HG03280 (cell line): ENCODE data around the gene CLIP1.

Source experiments
- ATAC-seq: cut with Tn5 transposase; IDR thresholded peaks from one replicate; pipeline ENCODE4 v1.9.1; 2021; ENCODE audit warnings: mild to moderate bottlenecking, moderate library complexity; ENCODE audit not compliant: unreplicated experiment

CLIP1 gene

DNA sequence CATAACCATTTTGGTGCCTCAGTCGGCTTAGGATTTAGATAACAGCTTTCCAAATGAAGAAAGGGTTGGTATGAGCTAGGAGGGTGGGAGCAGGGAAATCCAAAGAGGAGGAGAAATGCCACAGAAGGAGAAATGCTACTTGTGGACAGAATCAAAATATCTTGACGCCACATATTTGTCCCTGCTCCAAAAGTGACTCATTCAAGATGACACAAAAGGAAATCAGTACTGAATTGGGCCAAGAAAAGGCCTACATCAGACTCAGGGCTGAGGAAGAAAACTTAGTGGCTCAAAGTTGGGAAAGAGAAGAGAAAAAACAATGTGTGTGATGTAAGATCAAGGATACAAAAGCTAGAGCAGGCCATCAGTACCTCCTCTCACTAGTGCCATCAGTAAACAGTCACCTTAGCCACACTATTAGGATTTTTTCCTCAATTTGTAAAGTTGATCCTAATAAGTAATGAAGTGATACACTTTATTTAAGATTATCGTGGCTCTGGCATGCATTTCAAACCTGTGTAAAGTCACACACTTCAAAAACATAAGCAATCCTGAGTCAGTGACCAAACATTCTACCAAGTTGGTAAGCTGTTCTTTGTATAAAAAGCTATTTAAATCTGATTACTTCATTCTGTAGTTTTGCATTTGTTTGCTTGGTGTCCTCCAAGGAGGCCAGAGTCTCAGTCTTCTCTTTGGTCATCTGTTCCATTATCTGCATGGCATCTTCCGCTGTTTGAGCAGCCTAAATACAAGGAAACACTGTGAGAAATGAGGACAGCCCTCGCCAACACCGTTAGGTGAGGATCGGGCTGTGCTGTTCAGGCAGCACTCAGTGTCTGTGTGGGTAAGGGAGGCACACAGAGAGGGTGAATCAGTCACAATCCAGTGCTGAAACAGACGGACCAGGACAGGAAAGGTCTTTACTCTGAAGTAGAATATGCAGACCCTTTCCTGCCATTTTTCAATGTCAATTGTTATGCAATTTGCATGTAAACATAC is 103.6 kb downstream of the CLIP1 start:
- ATAC-seq, result no peak

DNA sequence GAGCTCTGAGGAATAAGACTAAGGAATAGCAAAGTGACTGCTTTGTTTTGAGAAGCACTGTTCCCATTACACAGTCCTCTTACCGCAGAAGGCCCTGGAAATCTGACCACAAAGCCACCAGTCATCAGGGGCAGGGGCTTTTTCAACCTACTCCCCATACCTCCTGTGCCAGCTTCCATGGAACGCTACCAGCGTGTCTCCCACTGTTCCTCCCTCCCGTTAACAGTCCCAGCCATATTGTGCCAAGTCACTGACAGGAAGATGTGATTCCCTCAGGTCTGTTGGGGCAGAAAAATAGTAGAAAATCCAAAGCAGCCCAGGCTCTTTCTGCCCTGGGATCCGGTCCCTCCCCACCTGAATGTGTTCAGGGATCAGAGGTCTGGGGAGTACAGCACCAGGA is 109.5 kb downstream of the CLIP1 start:
- ATAC-seq, result no peak

DNA sequence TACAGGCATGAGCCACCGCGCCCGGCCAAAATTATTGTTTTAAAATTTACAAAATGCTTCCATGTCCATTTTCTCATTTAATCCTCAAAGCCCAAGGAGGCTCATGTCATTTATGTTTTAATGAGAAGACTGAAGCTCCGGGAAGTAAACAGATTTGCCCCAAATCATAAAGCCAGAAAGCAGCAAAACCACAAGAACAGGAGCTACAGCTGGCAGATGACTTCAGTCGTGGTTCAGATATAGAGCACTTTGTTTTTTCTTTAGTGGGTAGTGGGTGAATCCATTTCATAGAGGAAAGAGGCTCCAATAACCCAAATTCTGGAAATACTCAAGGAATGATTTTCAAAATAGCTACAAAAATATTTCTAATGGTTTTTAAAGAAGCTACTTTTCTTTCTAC is 110.8 kb downstream of the CLIP1 start:
- ATAC-seq, result no peak

DNA sequence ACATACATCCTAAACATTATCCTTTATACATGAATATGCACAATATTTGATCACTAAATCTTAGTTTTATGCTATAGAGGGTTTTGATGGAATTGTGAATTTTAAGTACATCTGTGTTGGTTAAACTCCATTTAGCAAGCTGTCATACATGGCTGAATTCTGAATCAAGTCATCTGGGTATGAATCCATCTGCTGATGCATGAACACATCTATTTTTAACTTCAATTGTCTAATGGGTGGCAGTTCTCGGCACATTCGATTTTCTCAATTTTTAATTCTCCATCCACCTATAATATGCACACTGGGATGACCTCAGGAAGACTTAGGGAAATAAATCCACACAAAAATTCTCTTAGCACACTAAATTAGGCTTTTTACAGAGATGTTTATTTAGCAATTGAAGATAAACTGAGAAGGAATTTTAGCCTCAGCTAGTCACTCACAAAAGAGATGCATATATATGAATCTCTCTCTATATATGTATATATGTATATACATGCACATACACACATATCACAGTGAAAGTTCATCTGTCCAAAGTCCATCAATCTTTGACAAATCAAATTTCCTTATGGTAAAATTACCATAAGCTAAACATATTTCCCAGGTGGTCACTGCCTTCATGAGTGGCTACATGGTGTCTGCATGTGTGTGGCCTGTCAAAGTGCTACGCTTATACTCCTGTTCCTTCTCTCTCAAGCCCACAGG is 111.7 kb downstream of the CLIP1 start:
- no peak for ATAC-seq

DNA sequence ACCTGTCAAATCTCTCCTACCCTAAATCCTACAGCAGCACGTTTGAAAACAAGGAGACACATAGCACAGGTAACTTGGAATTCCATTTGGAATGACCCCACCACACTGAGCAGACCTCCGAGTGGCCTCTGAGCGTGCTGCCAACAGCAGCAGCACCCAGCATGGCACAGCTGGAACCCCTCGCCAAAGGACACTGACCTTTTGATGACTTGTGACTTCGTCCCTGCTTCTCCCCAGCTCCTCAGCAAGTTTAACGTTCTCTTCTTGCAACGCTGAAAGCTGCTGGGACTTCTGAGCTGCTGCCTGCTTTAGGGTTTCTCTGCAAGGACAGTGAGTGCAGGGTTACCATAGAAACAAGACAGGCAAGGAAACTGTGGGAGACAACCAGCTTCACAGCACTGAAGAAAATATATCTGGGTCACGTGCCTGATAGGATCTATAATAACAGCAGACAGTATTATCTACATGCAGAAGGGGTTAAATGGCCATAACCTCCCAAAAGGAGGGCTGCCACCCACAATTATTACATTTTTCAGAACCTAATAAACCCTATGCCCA is 112.8 kb downstream of the CLIP1 start:
- no peak for ATAC-seq

DNA sequence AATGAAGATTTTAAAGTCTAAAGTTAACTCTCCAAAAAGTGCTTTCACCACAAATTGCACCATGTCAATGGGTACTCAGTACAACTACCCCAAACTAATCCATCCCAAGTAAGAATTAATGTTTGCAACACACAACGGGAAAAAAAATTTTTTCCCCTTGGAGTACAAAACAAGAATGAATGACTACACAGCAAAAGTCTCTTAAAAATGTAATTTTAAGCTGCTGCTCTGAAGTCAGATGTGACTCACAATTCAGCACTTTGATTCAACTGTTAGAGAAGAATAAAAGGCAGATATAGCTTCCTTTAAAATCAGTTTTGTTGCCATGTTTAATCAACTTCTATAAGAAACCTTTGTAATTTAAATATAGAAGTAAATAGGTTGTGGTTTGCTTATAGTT is 113.7 kb downstream of the CLIP1 start:
- ATAC-seq, result no peak

DNA sequence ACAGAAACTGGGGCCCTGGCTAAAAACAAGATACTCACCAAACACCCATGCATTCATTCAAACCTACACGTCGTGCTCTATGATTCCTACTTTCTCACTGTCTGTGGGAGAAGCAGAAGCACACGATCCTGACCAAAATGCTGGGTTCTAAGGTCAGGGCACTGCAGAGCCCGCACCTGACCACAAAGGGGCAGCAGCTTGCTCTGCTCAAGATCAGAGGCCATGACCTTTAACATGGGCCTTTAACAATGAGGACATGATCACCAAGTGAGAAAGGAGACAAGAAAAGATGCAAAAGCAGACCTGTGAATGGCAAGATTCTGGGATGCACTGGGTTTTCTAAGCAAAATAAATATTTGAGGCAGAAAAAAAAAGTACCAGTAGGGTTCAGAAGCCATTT is 116.1 kb downstream of the CLIP1 start:
- ATAC-seq, result no peak

DNA sequence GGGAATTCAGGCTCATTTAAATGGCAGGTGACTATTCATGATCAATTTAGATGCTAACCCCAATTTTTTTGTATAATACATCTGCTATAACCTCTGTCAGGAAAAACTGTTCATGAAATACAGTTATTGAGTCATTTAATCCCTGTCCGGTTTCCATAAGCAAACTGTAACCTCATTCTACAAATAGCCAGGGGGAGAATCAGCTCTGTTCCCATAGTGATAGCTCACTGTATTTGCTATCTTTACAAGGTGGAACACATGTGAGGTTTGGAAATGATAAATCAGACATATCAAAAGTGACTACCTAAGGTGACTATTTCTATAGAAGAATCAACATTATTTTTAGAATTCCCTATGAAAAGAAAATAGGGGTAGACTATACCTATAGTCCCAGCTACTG is 117.5 kb downstream of the CLIP1 start:
- no peak for ATAC-seq

DNA sequence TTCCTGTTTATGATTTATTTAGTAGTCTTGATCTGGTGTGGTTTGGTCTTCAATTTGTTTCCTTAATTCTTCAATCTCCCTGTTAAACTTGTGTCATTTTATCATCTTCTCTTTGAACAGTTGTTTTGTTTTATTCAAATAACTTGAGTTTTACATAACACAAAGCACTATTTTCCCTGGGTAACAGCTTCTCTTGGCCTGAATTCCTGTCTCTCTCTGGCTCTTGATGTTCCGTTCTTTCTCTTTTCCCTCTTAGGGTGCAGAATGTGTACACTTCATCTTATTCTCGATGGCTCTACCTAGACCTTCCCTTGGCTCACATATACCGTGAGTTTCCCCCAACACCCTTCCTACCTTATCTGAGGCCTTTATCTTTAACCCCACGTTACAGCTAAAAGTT is 119.4 kb downstream of the CLIP1 start:
- no peak for ATAC-seq

DNA sequence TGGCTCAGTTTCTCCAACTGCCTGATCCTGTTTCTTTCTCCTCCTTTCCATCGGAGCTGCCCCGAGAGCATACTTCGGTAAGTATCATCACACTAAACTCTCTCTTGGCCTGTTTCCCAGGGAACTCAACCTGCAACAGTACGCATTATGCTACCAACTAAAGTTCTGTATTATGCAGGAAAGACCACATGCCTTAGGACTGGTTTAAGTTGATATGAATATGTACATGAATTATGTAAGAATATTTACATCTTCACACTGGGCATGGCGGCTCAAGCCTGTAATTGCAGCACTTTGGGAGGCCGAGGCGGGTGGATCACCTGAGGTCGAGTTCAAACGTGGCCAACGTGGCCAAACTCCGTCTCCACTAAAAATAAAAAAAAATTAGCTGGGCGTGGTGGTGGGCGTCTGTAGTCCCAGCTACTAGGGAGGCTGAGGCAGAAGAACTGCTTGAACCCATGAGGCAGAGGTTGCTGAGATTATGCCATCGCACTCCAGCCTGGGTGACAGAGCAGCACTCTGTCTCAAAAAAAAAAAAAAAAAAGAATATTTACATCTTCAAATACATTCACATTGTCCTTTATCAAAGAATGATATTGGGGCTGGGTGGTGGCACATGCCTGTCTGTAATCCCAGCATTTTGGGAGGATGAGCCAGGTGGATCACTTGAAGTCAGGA is 124.3 kb downstream of the CLIP1 start:
- no peak for ATAC-seq

DNA sequence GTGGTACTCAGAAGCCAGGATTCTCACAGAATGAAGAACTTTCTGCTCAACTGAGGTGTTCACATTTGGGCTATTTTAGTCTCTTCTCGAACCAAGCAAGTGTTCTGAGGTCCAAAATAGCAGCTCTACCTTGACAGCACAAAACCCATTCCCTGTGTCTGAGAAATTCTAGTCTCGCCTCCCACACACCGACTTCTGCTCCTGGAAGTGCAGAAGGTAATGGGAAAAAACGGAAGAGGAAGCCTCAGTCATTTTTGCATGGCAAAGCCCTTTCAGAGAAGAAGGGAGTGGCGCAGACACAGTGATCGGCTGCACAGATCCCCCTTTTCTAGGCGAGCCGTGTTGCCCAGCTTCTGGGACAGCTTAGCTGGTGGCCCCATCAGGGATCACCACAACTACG is 125.0 kb downstream of the CLIP1 start:
- no peak for ATAC-seq

DNA sequence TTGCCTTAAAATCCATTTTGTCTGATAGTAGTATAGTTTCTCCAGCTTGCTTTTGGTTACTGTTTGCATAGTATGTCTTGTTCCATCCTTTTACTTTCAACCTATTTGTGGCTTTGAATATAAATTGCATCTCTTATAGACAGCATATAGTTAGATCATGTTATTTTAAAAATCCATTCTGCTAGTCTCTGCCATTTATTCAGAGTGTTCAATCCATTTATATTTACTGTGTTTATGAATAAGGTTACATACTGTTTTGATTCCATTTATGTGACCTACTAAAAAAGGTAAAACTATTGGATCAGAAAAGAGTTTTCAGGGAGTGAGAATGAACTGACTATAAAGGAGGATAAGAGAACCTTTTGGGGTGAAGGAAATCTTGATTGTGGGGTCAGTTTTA is 126.6 kb downstream of the CLIP1 start:
- ATAC-seq, result no peak

DNA sequence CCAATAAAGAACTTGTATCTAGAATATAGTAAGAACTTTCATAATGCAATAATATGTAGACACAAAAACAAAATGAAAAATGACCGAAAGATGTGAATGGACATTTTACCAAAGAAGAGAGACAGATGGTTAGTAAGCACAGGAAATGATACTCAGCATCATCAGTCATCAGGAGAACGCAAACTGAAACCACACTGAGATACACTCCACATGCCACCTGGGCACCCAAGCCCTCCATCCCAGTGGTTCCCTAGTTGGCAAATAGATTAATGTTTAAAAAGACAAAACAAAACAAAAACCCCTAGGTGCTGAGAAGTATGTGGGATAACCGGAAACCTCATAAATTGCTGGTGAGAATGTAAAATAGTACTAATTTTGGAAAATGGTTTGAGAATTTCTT is 129.4 kb downstream of the CLIP1 start:
- ATAC-seq, result no peak

DNA sequence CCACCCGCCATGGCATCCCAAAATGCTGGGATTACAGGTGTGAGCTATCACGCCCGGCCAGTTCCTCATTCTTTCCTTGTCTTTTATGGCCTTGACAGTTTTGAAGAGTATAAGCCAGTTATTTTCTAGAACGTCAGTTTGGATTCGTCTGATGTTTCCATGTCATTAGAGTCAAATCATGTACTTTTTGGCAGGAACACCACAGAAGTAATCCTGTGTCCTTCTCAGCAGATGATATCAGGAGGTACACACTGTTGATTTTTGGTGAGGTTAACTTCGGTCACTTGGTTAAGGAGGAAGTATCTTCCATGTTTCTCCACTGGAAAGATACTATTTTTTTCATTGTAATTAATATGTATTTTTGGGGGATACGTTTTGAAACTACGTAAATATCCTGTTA is 131.0 kb downstream of the CLIP1 start:
- ATAC-seq, result no peak

DNA sequence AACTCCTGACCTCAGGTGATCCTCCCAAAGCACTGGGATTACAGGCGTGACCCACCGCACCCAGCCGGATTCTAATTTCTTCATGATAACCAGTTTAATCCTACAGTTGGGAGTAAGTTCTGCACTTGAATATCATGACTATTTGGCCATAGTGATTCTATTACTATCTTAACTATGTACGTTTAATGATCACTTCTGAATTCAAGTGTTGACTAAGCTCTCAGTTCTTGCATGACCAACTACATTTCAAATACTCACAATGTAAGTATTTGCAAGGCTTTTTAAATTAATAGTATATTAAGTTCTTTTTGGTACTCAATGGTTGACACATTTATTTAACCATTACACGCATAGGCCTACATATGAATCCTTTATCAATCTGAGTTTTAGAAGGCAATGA is 138.8 kb downstream of the CLIP1 start:
- no peak for ATAC-seq

DNA sequence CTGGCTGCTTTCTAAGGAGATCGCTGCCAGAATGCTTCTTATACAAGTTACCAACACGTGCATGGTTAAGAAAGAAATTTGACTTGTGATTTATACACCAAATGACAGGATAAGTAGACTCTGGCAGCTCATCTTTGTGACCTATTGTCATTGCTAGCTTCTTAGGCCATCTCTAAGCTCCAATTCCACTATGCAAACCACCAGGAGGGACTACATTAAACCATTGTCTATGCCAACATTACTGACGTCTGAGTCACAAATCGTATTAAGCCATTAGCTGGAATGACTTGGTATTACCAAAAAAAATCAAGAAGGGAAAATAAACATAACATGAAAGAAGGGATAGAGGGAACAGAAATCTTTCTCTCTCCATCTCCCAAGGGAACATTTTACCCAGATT is 140.4 kb downstream of the CLIP1 start:
- no peak for ATAC-seq

DNA sequence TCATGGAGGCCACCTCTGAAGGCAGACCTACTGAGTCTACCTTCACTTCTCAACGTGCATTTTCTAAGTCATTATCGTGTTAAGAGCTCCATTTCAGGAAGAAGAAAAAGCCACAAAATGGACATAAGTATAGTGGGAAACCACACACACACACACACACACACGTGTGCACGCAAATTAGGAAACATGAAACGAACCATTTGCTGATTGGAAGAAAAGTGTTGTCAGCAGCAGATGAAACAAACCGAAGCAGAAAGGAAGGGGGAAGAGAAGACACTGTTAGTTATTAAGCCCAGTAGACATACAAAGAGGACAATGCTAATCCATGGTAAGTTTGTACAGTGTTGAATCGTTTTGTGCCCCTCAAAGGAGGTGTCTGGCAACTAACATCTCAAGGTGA is 146.2 kb downstream of the CLIP1 start:
- ATAC-seq, result no peak

DNA sequence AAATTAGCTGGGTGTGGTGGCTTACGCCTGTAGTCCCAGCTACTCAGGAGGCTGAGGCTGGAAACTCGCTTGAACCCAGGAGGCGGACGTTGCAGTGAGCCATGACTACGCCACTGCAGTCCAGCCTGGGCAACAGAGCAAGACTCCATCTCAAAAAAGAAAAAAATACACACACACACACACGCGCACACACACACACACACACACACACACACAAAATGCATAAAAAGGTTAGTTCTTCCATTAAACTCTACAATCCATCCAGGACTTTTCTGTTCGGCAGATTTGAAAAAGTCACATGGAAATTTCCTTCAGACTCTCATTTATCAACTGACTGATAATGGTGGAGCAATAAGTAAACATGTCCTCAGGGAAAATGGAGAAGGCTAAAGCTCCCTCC is 147.0 kb downstream of the CLIP1 start:
- ATAC-seq, result no peak

DNA sequence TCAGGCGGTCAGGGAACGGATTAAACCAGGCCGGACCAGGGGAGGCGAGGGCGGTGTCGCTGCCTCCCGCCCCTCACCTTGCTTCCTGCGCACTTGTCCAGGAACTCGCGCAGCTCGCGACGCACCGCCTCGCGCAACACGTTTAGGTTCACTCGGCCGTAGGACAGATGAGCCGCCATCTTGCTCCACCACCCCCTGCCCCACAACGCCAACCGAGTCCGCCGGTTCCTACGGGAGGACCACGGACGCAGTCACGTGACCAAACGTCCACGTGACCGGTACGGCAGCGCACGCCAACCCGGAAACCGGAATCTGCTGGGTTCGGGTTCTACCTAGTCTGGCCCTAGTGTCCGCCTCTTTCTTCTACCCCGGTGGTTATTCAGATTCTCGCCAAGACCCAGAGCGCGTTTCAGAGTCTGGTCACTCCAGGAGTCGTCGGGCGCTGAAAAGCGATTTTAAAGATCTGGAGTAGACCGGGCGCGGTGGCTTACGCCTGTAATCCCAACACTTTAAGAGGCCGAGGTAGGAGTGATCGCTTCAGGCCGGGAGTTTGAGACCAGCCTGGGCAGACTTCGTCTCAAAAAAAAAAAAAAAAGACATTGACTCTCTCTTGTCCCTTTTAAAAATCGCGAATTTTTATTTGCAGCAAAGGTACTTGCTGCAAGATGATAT is 156.1 kb downstream of the CLIP1 start, which contains the start of gene VPS33A:
VPS33A (minus strand) TSS at position 265 of the 672 bp plus-strand sequence; CDS start at position 179, 86 bp downstream.
- peak; percentile 87 for ATAC-seq

DNA sequence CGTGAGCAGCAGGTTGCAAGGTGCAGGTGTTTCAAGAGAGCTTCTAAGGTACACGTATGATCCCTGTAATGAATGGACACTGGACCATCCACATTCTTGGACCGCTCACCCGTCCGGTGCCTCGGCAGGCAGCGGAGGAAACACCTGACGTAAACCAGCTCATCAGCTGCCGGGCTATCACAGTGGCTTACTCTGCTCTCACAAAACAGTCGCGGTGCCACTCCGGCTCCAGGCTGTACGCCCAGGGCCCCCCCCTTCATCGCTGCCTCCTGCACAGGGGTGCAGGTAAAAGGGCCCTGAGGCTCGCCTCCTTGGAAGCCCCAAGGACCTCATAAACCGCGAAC is 156.6 kb downstream of the CLIP1 start:
- peak; percentile 31 for ATAC-seq

DNA sequence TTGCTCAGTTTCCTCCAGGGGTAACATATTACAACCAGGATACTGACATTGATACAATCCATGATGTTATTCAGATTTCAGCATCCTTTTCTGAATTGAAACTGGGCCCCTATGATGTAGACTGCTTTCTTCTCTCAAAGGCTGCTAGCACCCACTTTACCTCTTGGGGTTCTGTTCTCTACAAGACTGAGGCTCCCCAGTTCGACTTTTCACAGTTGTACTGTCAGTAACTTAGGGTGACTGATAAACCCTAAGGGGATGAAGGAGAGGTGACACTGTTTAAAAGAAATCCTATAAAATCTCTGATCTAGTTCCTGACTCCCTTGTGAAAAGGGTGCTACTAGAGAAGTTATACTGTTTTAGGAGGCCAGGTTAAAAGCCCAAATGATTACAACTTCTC is 157.0 kb downstream of the CLIP1 start:
- no peak for ATAC-seq
